Right ventricle myocardium superior (tissue), 1 donor: ENCODE measurements around the gene SLC1A5. TPM values are rescaled to one million over a fixed set of nuclear protein-coding genes. Genes with fewer than 3 reads are reported as not detected.

Experiments used
- ATAC-seq: fragments of 200-7000 bp; cut with Tn5 transposase; one replicate; pipeline ENCODE4 v1.9.1; 2020; ENCODE audit warnings: mild to moderate bottlenecking; ENCODE audit not compliant: poor library complexity
- DNase-seq: peaks from one replicate; pipeline ENCODE4 v3.0.0-alpha.2; 2020
- intact Hi-C: fragments of 100-400 bp; cut with DNase I; formaldehyde crosslinking; loops from one replicate; pipeline ENCODE4 v1.11.2; 2022
- total RNA-seq: library from RNA; stranded (reverse); fragmentation: NEBNext Ultra II Directional; extraction: Animal tissue kit (Norgen Biotek cat#: 25700); gene quantifications from one replicate; pipeline ENCODE4 v1.2.1, GENCODE V29; 2021
- donor health status: DM: no; HTN: yes; CAD: no; lungs with severe emphysema.

SLC1A5 gene
- total RNA-seq, 1 donor from 2014 or later: 7.0 TPM

DNA sequence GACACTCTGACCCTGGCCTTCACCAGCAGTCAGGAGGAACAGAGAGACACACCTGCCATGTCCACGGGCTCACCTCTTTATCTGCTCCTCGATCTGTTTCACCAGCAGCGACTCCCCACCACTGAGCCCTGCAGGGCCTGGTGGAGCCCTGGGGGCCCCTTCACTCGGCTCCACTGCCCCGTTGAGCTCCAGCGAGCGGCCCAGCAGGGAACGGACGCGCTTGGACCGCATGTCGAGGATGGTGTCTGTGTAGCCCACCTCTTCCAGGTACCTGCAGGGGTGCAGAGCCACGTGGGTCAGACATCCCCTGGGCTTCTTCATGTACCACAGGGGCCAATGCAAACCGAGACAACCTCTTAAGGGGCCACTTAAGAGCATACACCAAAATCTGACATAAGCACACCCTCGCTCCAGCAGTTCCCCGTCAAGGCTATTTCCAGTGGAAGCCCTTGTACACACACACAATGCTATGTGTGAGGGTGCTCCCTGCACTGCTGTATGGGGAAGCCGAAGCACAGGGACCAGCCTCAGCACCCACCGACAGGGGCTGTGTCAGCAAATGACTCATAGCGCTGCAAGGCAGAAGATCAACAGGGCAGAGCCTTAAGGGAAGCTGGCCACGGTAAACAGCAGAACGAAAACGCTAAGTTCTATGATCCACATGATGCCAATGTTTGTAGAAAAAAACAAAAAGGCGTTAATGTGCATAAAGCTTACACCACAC, 55.3 kb downstream of the SLC1A5 start:
- intact Hi-C loops: loop anchor here (10.0 kb wide), 1 partner anchor 128 kb away; the partner anchor contains the start of gene CALM3
- peak; percentile 47 for ATAC-seq
- DNase-seq: peak; percentile 76

DNA sequence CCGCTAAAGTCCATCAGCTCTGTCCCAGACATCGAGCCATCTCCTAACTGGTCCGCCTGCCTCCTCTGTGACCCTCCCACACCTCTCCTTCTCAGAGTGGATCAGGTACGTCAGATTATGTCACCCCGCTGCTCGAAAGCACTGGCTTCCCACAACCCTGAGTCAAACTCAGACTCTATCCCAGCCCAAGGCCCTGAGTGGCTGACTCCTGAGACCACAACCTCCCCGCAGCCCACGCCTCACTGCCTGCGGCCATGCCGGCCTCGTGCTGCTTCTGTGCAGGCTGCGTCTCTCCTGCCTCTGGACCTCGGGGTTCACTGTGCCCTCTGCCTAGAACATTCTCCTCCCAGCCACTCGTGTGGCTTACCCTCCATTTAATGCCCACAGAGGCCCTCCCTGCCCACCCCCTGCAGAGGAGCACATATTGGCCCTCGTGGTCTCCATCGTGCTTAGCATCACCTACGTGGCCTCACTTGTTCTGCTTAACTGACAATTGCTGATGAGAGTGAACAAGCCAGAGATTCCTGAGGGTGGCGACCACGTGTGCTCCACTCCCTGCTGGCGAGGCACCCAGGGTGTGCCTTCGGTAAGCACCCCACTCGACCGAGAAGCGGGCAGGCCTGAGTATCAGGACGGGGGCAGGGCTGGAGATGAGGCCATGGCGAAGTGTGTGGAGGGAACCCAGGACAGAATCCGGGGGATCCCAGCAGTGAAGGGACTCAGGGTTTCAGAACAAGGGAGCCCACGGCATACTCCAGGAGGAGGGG, 56.0 kb downstream of the SLC1A5 start:
- DNase-seq (peak; percentile 29), ATAC-seq (no peak)
- intact Hi-C loops: loop anchor here (10.0 kb wide), 1 partner anchor 128 kb away; the partner anchor contains the start of gene CALM3

DNA sequence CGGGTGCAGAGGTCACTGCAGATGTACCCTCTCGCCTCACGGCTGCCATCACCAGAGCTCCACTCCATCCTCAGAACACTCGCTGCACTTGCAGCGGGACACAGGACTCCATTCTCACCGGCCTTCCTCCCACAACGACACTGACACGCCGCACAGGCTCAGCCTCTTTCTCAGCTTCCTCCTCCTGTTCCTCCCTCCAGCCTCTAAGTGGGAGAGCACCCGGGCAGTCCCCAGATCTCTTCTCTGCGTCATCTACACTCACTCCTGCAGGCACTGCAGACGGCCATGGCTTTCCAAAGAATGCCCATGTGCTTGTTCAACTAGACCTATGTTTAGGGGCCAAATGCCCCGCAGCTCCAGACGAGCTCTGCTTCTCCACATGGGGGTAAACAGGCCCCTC, 56.8 kb downstream of the SLC1A5 start:
- ATAC-seq: peak; percentile 7
- DNase-seq: peak; percentile 31
- intact Hi-C loops: loop anchor here (10.0 kb wide), 1 partner anchor 127 kb away; the partner anchor contains the start of gene CALM3

DNA sequence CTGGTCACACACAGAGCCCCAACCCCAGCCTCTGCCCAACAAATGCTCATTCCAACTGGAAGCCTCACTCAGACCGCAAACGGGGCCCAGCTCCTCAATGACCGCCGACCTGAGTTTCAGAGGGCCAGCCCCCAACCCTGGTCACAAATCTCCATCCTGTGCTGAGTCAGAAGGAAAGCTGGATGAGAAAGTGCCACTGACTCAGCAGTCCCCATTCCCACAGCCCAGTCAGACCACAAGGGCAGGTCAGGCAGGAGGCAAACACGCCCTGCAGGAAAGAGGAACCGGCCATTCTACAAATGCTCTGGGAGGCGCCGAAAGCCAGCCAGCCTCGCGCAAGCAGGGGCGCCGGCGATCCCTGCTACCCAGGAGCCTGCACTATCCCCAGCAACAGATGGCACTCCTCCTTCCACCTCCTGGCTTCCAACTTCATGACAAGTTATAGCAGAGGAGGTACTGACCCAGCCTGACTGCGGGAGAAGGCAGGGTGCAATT, 57.3 kb downstream of the SLC1A5 start:
- DNase-seq (peak; percentile 71), ATAC-seq (peak; percentile 30)
- intact Hi-C loops: loop anchor here (10.0 kb wide), 1 partner anchor 126 kb away; the partner anchor contains the start of gene CALM3

- DNase-seq: no peak
- intact Hi-C loops: loop anchor here (10.0 kb wide), 1 partner anchor 126 kb away; the partner anchor contains the start of gene CALM3
- ATAC-seq: no peak
Observed at GRCh38 chr19:46730595-46730994, 57.8 kb downstream of the SLC1A5 start.

DNA sequence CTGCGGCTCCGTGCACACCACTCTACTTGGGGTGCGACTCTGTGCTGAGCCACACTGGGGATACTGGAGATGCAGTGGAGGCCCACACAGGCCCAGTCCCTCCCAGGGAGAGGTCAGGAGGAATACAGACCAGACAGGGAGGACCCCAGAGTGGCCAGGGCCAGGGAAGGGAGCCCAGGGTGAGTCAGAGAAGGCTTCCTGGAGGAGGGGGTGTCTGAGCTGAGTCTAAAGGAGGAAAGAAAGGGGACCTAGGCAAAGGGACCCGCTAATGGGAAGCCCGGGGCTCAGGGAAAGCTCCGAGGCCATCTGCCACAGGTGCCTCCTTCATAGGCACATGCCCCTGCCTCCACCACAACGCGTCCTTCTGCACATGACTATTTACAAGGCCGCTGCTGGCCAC, 58.2 kb downstream of the SLC1A5 start:
- no peak for DNase-seq
- no peak for ATAC-seq
- intact Hi-C loops: loop anchor here (10.0 kb wide), 1 partner anchor 125 kb away; the partner anchor contains the start of gene CALM3

DNA sequence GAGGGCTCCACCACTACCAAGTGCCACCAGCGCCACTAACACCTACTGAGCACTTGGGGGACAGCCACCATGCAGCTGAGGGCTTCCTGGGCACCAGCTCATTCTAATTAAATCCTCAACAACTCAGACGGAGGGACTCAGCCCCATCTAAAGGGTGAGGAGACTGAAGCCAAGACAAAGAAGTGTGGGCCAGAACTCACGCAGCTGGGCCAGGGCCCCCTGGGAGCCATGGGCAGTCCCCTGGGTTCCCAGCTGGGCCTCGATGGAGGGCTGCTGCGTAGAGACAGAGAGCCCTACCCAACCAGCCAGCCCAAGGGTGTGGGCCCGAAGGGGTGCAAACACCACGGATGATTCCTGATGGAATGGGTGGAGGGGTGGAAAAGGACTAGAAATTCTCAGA, 58.7 kb downstream of the SLC1A5 start:
- intact Hi-C loops: loop anchor here (10.0 kb wide), 1 partner anchor 125 kb away; the partner anchor contains the start of gene CALM3
- DNase-seq: no peak
- ATAC-seq: no peak

DNA sequence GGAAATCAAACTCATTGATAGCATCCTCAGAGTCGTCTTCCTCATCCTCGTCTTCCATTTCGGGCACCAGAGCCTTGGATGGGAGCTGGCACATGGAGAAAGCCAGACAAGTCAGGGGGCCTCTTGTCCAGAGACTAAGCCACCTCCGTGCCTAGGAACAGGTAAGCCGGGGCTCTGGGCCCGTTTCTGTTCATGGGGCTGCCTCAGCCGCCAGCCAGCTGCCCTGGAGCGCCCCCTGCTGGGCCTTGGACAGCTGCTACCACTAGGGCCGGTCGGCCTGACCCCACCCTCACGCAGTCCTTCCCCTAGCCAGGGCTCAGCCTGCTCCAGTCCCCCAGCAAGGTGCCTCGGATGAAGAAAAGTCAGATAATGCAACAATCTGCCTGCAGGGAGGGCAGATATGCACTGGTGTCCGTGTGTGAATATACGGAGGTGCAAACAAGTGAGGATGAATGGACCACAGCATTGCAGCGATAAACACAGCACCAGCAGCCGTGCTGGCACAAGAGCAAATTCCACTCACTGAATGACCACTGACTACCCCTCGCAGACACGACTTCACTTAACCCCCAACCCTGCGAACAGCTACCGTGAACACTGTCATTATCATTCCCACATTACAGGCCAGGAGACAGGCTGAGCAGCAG, 59.6 kb downstream of the SLC1A5 start:
- peak; percentile 73 for ATAC-seq
- DNase-seq: peak; percentile 88
- intact Hi-C loops: no loop called here

DNA sequence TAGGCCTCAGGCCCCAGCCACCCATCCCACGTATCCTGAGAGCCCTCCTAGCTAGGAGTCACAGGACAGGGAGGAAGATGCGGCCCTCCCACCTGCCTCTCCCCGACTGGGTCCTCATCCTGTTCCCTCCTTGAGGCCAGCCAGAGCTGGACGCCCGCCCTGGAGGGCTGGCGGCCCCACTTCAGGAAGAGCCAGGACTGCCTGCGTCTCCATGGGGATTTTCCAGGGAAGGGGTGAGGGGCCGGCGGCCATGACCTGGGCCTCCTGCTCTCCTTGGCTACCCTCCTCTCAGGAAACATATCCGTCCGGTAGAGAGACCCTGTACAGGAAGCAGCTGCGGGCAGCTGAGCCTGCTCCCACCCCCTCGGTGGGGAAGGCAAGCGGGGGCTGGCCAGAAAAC, 60.2 kb downstream of the SLC1A5 start:
- DNase-seq (peak; percentile 64), ATAC-seq (peak; percentile 7)
- intact Hi-C loops: no loop called here

DNA sequence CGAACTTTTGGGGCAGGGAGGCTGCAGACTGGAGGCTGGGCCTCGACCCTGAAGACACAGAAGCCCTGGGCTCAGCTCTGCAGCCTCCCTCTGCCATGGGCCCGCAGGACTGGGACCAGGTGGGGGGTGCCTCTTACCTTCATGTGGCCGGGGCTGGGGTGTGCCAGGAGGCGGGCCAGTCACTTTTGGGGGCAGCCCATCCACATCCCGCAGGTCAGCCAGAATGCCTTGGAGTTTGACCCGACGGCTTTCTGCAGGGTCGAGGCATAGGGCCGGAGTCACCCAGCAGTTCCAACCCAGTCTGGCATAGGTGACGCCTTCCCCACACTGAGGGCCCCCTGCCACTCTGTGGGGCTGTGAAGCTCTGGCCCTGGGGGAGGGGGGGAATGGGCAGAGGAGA, 60.6 kb downstream of the SLC1A5 start:
- no peak for ATAC-seq
- peak; percentile 30 for DNase-seq
- intact Hi-C loops: no loop called here

- ATAC-seq (no peak), DNase-seq (peak; percentile 41)
- intact Hi-C loops: no loop called here
Observed at GRCh38 chr19:46726971-46727501, 61.4 kb downstream of the SLC1A5 start.

DNA sequence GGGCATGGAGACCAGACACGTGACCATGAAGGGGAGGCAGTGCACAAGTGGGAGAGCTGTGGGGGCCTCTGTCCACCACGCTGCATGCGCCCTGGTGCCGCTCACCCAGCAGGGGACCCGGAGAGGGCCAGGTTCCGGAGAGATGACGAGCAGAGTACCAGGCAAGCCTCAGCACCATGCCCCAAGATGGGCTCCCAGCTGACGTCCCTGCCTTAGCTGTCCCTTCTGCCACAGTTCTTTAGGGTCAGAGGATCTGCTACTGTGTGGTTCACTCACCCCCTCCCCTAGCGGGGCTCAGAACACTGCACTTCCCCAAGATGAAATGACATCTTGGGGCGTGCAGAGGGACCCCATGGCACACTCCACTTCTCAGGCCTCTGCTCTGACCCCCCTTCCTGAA, 61.8 kb downstream of the SLC1A5 start:
- intact Hi-C loops: no loop called here
- ATAC-seq: no peak
- DNase-seq: no peak

DNA sequence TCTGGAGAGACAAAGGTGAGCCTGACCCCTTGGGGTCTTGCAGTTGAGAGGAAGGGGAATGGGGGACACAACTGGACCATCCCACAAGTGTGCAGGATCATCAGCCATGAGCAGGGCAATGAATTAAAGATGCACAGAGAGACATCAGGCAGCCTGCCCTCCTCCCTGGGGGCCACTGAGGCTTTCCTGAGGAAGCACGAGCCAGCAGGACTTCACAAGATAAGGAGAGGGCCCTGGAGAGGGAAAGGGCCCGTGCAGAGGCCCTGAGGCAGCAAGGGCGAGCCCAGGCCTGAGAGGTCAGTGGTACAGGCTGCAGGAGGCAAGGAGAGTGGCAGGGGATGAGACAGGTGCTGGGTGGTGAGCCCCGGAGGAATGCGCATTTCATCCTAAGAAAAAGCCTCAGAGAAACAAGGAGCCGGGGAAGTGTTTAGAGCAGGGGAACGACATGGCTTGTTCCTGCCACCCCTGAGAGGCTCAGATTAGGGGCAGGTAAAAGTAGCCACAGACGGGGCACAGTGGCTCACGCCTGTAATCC, 62.5 kb downstream of the SLC1A5 start:
- intact Hi-C loops: no loop called here
- no peak for DNase-seq
- no peak for ATAC-seq

DNA sequence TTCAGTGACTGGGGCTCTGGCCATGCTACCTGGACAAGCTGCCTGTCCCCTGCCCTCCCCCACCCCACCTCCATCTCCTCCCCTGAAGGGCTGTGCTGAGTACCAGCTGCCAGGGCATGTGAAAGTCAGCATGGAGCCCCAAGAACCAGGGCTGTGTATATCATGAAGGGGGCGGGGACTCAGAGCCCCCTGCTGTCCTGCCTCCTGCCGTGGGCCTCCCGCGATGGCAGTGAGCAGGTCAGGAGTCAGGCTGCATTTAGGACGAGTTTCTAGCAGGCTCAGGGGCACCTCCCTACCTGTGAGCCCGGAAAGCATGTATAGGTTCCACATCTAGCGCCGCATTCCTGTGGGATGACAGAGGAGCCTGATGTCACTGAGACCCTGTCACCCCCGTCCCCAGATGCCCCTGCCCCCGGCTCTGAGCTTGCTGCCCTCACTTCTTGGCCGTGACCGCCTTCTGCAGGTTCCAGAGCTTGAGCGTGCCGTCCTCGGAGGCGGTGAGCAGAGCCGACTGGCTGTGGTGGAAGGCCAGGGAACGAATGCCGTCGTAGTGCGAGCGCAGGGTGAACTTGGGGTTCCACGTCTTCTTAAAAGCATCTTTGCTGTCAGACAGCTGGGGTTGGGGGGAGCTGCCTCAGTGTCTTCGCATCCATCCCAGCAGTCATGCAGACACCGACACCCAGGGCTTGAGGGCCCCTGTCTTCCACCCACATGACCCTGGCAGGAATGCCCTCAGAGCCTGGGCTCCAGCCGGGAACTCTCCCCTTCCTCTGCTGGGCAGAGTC, 63.2 kb downstream of the SLC1A5 start:
- DNase-seq: peak; percentile 33
- ATAC-seq: no peak
- intact Hi-C loops: no loop called here
